ENCODE results near the gene PIK3C2G. TPM values are rescaled to one million over a fixed set of nuclear protein-coding genes. Genes with fewer than 3 reads are reported as not detected.

Gene PIK3C2G
- total and polyA plus RNA-seq, 10 of the 15 experiments (the other 5 are each of a cell fraction or from before 2014, with no cell fraction given), result not detected

DNA sequence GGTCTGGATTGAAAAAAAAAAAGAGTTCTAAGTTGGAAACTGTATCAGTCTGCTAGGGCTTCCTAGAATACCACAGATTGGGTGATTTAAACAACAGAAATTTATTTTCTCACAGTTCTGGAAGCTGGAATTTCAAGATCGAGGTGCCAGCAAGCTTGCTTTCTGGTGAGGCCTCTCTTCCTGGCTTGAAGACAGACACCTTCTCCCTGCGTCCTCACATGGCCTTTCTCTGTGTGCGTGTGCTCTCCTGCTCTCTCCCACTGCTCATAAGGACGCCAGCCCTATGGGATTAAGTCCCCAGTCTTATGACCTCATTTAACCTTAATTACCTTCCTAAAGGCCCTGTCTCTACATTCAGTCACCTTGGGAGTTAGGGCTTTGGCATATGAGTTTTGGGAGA, 215.5 kb downstream of the PIK3C2G start (continued):
- TF ChIP-seq POLR2AphosphoS2 (IDR thresholded peaks at IDR 0.05; ENCODE audit: low read depth, low read length) (no peak), POU2F2 (IDR thresholded peaks at IDR 0.05; ENCODE audit: borderline replicate concordance, low read depth, low read length) (no peak)

DNA sequence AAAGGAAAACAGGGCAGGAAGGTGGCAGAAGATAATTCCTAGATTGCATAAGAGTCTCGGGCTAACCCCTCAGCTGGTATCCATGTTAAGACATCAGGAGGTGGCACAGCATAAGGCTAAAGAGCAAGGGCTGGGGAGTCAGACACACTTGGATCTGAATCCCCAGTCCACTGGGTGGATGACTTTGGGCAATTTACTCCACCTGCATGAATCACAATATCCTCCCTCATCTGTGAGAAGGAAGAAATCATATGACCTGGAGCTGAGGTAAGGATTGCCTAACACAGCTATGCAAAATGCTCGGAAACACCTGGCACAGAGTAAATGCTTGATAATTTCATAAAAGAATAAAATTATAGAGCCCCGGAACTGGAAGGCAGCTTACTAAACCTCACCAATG, 217.9 kb downstream of the PIK3C2G start:
- Histone ChIP-seq H3K36me3 (ENCODE audit: control insufficient read depth in 2 of 2, insufficient read depth in 2 of 2, low read length in 1 of 2) (no peaks in the 10 kb centered on the region), H3K27me3 (replicated peaks in 1 of 2; ENCODE audit: control insufficient read depth in 2 of 2, insufficient read depth in 2 of 2, low read length in 1 of 2) (no peaks in the 10 kb centered on the region), H3K9ac (ENCODE audit: control insufficient read depth, insufficient read depth, low read length) (no peak overlapping the region), H3K79me2 (ENCODE audit: control insufficient read depth, insufficient read depth, low read length) (no peaks in the 10 kb centered on the region), H2AFZ (ENCODE audit: control insufficient read depth, low read depth, low read length) (no peak overlapping the region), H3K4me2 (ENCODE audit: control insufficient read depth, insufficient read depth) (no peak overlapping the region), H4K20me1 (ENCODE audit: control insufficient read depth, insufficient read depth) (no peaks in the 10 kb centered on the region), H3K9me3 (replicated peaks; ENCODE audit: control insufficient read depth, insufficient read depth, low read length) (no peaks in the 10 kb centered on the region), H3K4me3 (no peak overlapping the region), H3K27ac (ENCODE audit: control insufficient read depth, insufficient read depth) (no peak overlapping the region), H3K4me1 (ENCODE audit: control insufficient read depth, insufficient read depth, low read length) (no peaks in the 10 kb centered on the region)
- no peak for ATAC-seq
- ChIA-PET CTCF (no interaction called here), POLR2A (no interaction called here), SMC1A (ENCODE audit: uncharacterized antibody, unreplicated experiment) (no interaction called here), RAD21 (ENCODE audit: unreplicated experiment) (no interaction called here)
- WGBS (ENCODE audit: insufficient coverage, insufficient replicate concordance, low lambda C conversion rate, missing lambda C conversion rate), result 12% methylated on average over 3 of the region's 3 CpGs
- no peak for FAIRE-seq
- BruUV-seq (replicated peaks), result no TSS peak
- intact Hi-C loops (cut with micrococcal nuclease; ENCODE audit: unreplicated experiment), result no loop called here
- no peak for DNase-seq (ENCODE audit: low read depth, low spot score)
- in situ Hi-C loops (cut with MboI), result no loop called here
- TF ChIP-seq, protein P1, sequence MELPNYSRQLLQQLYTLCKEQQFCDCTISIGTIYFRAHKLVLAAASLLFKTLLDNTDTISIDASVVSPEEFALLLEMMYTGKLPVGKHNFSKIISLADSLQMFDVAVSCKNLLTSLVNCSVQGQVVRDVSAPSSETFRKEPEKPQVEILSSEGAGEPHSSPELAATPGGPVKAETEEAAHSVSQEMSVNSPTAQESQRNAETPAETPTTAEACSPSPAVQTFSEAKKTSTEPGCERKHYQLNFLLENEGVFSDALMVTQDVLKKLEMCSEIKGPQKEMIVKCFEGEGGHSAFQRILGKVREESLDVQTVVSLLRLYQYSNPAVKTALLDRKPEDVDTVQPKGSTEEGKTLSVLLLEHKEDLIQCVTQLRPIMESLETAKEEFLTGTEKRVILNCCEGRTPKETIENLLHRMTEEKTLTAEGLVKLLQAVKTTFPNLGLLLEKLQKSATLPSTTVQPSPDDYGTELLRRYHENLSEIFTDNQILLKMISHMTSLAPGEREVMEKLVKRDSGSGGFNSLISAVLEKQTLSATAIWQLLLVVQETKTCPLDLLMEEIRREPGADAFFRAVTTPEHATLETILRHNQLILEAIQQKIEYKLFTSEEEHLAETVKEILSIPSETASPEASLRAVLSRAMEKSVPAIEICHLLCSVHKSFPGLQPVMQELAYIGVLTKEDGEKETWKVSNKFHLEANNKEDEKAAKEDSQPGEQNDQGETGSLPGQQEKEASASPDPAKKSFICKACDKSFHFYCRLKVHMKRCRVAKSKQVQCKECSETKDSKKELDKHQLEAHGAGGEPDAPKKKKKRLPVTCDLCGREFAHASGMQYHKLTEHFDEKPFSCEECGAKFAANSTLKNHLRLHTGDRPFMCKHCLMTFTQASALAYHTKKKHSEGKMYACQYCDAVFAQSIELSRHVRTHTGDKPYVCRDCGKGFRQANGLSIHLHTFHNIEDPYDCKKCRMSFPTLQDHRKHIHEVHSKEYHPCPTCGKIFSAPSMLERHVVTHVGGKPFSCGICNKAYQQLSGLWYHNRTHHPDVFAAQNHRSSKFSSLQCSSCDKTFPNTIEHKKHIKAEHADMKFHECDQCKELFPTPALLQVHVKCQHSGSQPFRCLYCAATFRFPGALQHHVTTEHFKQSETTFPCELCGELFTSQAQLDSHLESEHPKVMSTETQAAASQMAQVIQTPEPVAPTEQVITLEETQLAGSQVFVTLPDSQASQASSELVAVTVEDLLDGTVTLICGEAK (IDR thresholded peaks at IDR 0.05; ENCODE audit: borderline replicate concordance), result no peak
- no peak for TF ChIP-seq RCOR1 (conservative IDR thresholded peaks at IDR 0.05; ENCODE audit: low read depth, low read length)
- TF ChIP-seq, protein P2, sequence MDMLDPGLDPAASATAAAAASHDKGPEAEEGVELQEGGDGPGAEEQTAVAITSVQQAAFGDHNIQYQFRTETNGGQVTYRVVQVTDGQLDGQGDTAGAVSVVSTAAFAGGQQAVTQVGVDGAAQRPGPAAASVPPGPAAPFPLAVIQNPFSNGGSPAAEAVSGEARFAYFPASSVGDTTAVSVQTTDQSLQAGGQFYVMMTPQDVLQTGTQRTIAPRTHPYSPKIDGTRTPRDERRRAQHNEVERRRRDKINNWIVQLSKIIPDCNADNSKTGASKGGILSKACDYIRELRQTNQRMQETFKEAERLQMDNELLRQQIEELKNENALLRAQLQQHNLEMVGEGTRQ (IDR thresholded peaks at IDR 0.05; ENCODE audit: borderline replicate concordance, low read depth, low read length), result no peak
- no peak for TF ChIP-seq ZNF622 (IDR thresholded peaks at IDR 0.05)
- no peak for TF ChIP-seq FOXM1 (IDR thresholded peaks at IDR 0.05; ENCODE audit: low read depth, low read length)
- TF ChIP-seq ZNF217 (IDR thresholded peaks at IDR 0.05), result no peak
- TF ChIP-seq MYC (IDR thresholded peaks at IDR 0.05; ENCODE audit: insufficient read depth, insufficient read length, insufficient replicate concordance, low read length, severe bottlenecking), result no peak
- TF ChIP-seq, protein P3, sequence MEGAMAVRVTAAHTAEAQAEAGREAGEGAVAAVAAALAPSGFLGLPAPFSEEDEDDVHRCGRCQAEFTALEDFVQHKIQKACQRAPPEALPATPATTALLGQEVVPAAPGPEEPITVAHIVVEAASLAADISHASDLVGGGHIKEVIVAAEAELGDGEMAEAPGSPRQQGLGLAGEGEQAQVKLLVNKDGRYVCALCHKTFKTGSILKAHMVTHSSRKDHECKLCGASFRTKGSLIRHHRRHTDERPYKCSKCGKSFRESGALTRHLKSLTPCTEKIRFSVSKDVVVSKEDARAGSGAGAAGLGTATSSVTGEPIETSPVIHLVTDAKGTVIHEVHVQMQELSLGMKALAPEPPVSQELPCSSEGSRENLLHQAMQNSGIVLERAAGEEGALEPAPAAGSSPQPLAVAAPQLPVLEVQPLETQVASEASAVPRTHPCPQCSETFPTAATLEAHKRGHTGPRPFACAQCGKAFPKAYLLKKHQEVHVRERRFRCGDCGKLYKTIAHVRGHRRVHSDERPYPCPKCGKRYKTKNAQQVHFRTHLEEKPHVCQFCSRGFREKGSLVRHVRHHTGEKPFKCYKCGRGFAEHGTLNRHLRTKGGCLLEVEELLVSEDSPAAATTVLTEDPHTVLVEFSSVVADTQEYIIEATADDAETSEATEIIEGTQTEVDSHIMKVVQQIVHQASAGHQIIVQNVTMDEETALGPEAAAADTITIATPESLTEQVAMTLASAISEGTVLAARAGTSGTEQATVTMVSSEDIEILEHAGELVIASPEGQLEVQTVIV (IDR thresholded peaks at IDR 0.05; ENCODE audit: borderline replicate concordance, partially characterized antibody), result no peak
- TF ChIP-seq PAX8 (IDR thresholded peaks at IDR 0.05), result no peak
- TF ChIP-seq, protein P4, sequence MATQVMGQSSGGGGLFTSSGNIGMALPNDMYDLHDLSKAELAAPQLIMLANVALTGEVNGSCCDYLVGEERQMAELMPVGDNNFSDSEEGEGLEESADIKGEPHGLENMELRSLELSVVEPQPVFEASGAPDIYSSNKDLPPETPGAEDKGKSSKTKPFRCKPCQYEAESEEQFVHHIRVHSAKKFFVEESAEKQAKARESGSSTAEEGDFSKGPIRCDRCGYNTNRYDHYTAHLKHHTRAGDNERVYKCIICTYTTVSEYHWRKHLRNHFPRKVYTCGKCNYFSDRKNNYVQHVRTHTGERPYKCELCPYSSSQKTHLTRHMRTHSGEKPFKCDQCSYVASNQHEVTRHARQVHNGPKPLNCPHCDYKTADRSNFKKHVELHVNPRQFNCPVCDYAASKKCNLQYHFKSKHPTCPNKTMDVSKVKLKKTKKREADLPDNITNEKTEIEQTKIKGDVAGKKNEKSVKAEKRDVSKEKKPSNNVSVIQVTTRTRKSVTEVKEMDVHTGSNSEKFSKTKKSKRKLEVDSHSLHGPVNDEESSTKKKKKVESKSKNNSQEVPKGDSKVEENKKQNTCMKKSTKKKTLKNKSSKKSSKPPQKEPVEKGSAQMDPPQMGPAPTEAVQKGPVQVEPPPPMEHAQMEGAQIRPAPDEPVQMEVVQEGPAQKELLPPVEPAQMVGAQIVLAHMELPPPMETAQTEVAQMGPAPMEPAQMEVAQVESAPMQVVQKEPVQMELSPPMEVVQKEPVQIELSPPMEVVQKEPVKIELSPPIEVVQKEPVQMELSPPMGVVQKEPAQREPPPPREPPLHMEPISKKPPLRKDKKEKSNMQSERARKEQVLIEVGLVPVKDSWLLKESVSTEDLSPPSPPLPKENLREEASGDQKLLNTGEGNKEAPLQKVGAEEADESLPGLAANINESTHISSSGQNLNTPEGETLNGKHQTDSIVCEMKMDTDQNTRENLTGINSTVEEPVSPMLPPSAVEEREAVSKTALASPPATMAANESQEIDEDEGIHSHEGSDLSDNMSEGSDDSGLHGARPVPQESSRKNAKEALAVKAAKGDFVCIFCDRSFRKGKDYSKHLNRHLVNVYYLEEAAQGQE (IDR thresholded peaks at IDR 0.05; ENCODE audit: low read depth, low read length), result no peak

All from GM12878 (cell line).